Measurements from ENCODE around the gene DUSP28. TPM values are rescaled to one million over a fixed set of nuclear protein-coding genes. Genes with fewer than 3 reads are reported as not detected.
A peak's percentile ranks its signal among the peaks of the same experiment; 100 is the strongest.

DUSP28 gene
- total and polyA plus RNA-seq, 2 of the 13 experiments (the other 11 are each of a cell fraction or from before 2014, with no cell fraction given) = 5.2 to 8.6 TPM

DNA sequence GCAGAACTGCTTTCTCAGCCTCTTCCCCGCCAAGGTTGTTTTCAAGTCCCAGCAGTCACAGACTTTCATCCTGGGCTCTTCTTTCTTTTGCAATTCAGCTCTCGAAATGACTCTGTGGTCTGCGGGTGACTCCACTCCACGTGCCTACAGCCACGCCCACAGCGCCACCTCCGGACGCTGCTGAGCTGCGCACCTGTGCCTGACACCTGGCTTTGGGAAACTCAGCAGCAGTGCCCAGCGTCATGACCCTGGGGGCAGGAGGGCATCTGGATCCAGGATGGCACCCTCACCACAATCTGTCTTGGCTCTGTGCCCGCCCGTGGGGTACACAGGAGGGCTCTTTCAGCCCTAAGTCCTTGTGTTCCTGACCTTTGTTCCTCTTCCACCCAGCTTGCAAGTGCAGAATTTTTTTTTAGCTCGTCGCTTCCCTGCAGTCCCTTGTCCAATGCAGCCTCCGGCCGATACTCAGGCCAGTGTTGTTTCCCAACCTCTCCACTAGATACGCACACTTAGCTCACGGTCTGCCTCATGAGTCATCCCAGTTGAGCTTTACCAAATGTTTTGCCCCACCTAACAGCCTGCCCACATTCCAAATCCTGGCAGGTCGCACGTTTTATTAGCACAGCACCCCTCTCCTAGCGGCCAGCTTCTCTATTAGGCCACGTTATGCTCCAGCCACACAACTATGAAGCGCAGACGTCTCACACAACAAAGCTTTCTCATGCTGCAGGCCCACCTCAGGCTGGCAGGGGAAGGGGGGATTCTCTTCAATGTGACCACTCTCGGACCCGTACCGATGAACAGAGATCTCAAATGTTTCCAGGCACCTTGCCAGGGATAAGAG is 19.8 kb downstream of the DUSP28 start (continued):
- TF ChIP-seq FOXJ3 (CRISPR knock-in tag; IDR thresholded peaks at IDR 0.05; ENCODE audit: borderline replicate concordance) = peak; percentile 47; the same call in 1 of the 2 replicates
- TF ChIP-seq ZNF629 (CRISPR knock-in tag; conservative IDR thresholded peaks at IDR 0.05) = peak; percentile 49; the same call in 1 of the 2 replicates
- TF ChIP-seq, protein P1, sequence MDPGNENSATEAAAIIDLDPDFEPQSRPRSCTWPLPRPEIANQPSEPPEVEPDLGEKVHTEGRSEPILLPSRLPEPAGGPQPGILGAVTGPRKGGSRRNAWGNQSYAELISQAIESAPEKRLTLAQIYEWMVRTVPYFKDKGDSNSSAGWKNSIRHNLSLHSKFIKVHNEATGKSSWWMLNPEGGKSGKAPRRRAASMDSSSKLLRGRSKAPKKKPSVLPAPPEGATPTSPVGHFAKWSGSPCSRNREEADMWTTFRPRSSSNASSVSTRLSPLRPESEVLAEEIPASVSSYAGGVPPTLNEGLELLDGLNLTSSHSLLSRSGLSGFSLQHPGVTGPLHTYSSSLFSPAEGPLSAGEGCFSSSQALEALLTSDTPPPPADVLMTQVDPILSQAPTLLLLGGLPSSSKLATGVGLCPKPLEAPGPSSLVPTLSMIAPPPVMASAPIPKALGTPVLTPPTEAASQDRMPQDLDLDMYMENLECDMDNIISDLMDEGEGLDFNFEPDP (CRISPR knock-in tag; conservative IDR thresholded peaks at IDR 0.05) = 0 out of 2 replicates have a peak, but pooled peaks have one; percentile 68
- no peak for TF ChIP-seq GTF3A (CRISPR knock-in tag; conservative IDR thresholded peaks at IDR 0.05)
- 0 out of 2 replicates have a peak, but pooled peaks have one; percentile 86 for TF ChIP-seq TIGD3 (CRISPR knock-in tag; IDR thresholded peaks at IDR 0.05; ENCODE audit: borderline replicate concordance)
- TF ChIP-seq GABPA (IDR thresholded peaks at IDR 0.05; ENCODE audit: low read depth, low read length) = no peak
- TF ChIP-seq GABPA (CRISPR knock-in tag; IDR thresholded peaks at IDR 0.05; ENCODE audit: low read depth) = no peak
- peak; percentile 41 for TF ChIP-seq TEAD3 (CRISPR knock-in tag; optimal IDR thresholded peaks at IDR 0.05; ENCODE audit: borderline replicate concordance)
- TF ChIP-seq SYNCRIP (IDR thresholded peaks at IDR 0.05; ENCODE audit: insufficient read depth, low read depth, low read length) = no peak
- peak; percentile 87; the same call in 1 of the 2 replicates for TF ChIP-seq KAT7 (CRISPR knock-in tag; IDR thresholded peaks at IDR 0.05; ENCODE audit: borderline replicate concordance)
- peak; percentile 79 for TF ChIP-seq JUNB (CRISPR knock-in tag; IDR thresholded peaks at IDR 0.05; ENCODE audit: borderline replicate concordance)
- TF ChIP-seq ZKSCAN1 (IDR thresholded peaks at IDR 0.05; ENCODE audit: low read length) = no peak
- no peak for TF ChIP-seq HMGA1 (CRISPR knock-in tag; conservative IDR thresholded peaks at IDR 0.05)
- TF ChIP-seq, protein P2, sequence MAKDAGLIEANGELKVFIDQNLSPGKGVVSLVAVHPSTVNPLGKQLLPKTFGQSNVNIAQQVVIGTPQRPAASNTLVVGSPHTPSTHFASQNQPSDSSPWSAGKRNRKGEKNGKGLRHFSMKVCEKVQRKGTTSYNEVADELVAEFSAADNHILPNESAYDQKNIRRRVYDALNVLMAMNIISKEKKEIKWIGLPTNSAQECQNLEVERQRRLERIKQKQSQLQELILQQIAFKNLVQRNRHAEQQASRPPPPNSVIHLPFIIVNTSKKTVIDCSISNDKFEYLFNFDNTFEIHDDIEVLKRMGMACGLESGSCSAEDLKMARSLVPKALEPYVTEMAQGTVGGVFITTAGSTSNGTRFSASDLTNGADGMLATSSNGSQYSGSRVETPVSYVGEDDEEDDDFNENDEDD (CRISPR knock-in tag; IDR thresholded peaks at IDR 0.05; ENCODE audit: borderline replicate concordance) = peak; percentile 89
- no peak; the same call in 1 of the 2 replicates for TF ChIP-seq SOX5 (CRISPR knock-in tag; IDR thresholded peaks at IDR 0.05; ENCODE audit: borderline replicate concordance)
- 0 out of 2 replicates have a peak, but pooled peaks have one; percentile 33 for TF ChIP-seq ZNF235 (CRISPR knock-in tag; IDR thresholded peaks at IDR 0.05; ENCODE audit: borderline replicate concordance)
- peak; percentile 73 for TF ChIP-seq RXRB (CRISPR knock-in tag; IDR thresholded peaks at IDR 0.05; ENCODE audit: borderline replicate concordance)
- TF ChIP-seq FOXP1 (IDR thresholded peaks at IDR 0.05) = no peak
- TF ChIP-seq FOXP1 (CRISPR knock-in tag; IDR thresholded peaks at IDR 0.05) = peak; percentile 10; the same call in 1 of the 2 replicates
- peak; percentile 60; the same call in 1 of the 2 replicates for TF ChIP-seq PAF1 (CRISPR knock-in tag; IDR thresholded peaks at IDR 0.05)
- peak; percentile 89 for TF ChIP-seq ZFP36L2 (CRISPR knock-in tag; IDR thresholded peaks at IDR 0.05)
- TF ChIP-seq ZNF709 (CRISPR knock-in tag; IDR thresholded peaks at IDR 0.05) = no peak; the same call in 1 of the 2 replicates
- TF ChIP-seq HNF4G (IDR thresholded peaks at IDR 0.05; ENCODE audit: borderline replicate concordance, low read depth, low read length) = peak; percentile 65
- TF ChIP-seq HNF4G (CRISPR knock-in tag; IDR thresholded peaks at IDR 0.05; ENCODE audit: borderline replicate concordance, low read depth) = peak; percentile 80
- peak; percentile 29 for TF ChIP-seq RBM39 (IDR thresholded peaks at IDR 0.05; ENCODE audit: low read depth, low read length, poor library complexity, severe bottlenecking)
